ENCODE measurements around the gene TXNRD3.
"Not testable (repeated sequence)": the region's sequence is repeated elsewhere in the genome, so short reads cannot be mapped to it uniquely, and the experiment has no call there.

TXNRD3 gene

GRCh38 chr3:126649556-126650092, 5.3 kb downstream of the TXNRD3 start:
- no peak for DNase-seq (ENCODE audit: low spot score)
- FAIRE-seq: no peak

- no peak for FAIRE-seq
- no peak for DNase-seq (ENCODE audit: low spot score)
Observed at GRCh38 chr3:126646674-126647073, 8.2 kb downstream of the TXNRD3 start.

- no peak for FAIRE-seq
- no peak for DNase-seq (ENCODE audit: low spot score)
Observed at GRCh38 chr3:126644615-126645014, 10.3 kb downstream of the TXNRD3 start.

- no peak for FAIRE-seq
Observed at GRCh38 chr3:126638790-126639189, 16.1 kb downstream of the TXNRD3 start.

GRCh38 chr3:126636436-126636835, 18.5 kb downstream of the TXNRD3 start:
- DNase-seq (ENCODE audit: low spot score): no peak
- no peak for FAIRE-seq

More at GRCh38 chr3:126638790-126639189, 16.1 kb downstream of the TXNRD3 start:
- no peak for DNase-seq (ENCODE audit: low spot score)

GRCh38 chr3:126634803-126635202, 20.1 kb downstream of the TXNRD3 start:
- DNase-seq (ENCODE audit: low spot score) (no peak), FAIRE-seq (peak; percentile 40)

- DNase-seq (ENCODE audit: low spot score) (no peak), FAIRE-seq (peak; percentile 13)
Observed at GRCh38 chr3:126630020-126630419, 24.9 kb downstream of the TXNRD3 start.

- DNase-seq (ENCODE audit: low spot score); FAIRE-seq: not testable (repeated sequence)
Observed at GRCh38 chr3:126625735-126626134, 29.2 kb downstream of the TXNRD3 start.

- peak; percentile 76 for FAIRE-seq
- no peak for DNase-seq (ENCODE audit: low spot score)
Observed at GRCh38 chr3:126622694-126623093, 32.2 kb downstream of the TXNRD3 start.

GRCh38 chr3:126621627-126622345, 33.1 kb downstream of the TXNRD3 start:
- DNase-seq (ENCODE audit: low spot score) (peak; percentile 51), FAIRE-seq (no peak)

- DNase-seq (ENCODE audit: low spot score) (peak; percentile 67), FAIRE-seq (peak; percentile 98)
Observed at GRCh38 chr3:126621171-126621570, 33.8 kb downstream of the TXNRD3 start.

- DNase-seq (ENCODE audit: low spot score) (peak; percentile 53), FAIRE-seq (no peak)
Observed at GRCh38 chr3:126620738-126621137, 34.2 kb downstream of the TXNRD3 start.

- FAIRE-seq: no peak
- DNase-seq (ENCODE audit: low spot score): no peak
Observed at GRCh38 chr3:126618760-126619159, 36.2 kb downstream of the TXNRD3 start.

GRCh38 chr3:126618021-126618420, 36.9 kb downstream of the TXNRD3 start:
- FAIRE-seq (no peak), DNase-seq (ENCODE audit: low spot score) (no peak)

- FAIRE-seq: no peak
- DNase-seq (ENCODE audit: low spot score): no peak
Observed at GRCh38 chr3:126617571-126617970, 37.4 kb downstream of the TXNRD3 start.

- FAIRE-seq (no peak), DNase-seq (ENCODE audit: low spot score) (peak; percentile 29)
Observed at GRCh38 chr3:126616931-126617330, 38.0 kb downstream of the TXNRD3 start.

GRCh38 chr3:126613479-126614188, 41.3 kb downstream of the TXNRD3 start:
- DNase-seq (ENCODE audit: low spot score): no peak
- peak; percentile 96 for FAIRE-seq

GRCh38 chr3:126612479-126613205, 42.3 kb downstream of the TXNRD3 start:
- no peak for DNase-seq (ENCODE audit: low spot score)
- no peak for FAIRE-seq

- no peak for FAIRE-seq
Observed at GRCh38 chr3:126609909-126610308, 45.0 kb downstream of the TXNRD3 start.

GRCh38 chr3:126607214-126607908, 47.6 kb downstream of the TXNRD3 start:
- DNase-seq (ENCODE audit: low spot score): peak; percentile 72
- FAIRE-seq: peak; percentile 59

More at GRCh38 chr3:126609909-126610308, 45.0 kb downstream of the TXNRD3 start:
- no peak for DNase-seq (ENCODE audit: low spot score)

- no peak for DNase-seq (ENCODE audit: low spot score)
- no peak for FAIRE-seq
Observed at GRCh38 chr3:126606001-126606400, 48.9 kb downstream of the TXNRD3 start.

All from urothelium cell line (cell line).